CD4-positive, alpha-beta T cell (primary cell): Measurements from ENCODE around the gene GPR62. TPM values are rescaled to one million over a fixed set of nuclear protein-coding genes. Genes with fewer than 3 reads are reported as not detected.

Source experiments
- ATAC-seq: fragments of 200-7000 bp; cut with Tn5 transposase; one replicate; pipeline ENCODE4 v1.10.0; 2022; ENCODE audit warnings: mild to moderate bottlenecking; ENCODE audit not compliant: poor library complexity
- CTCF ChIA-PET: fragments of 350-600 bp; sonication (Branson Sonifier 250); formaldehyde crosslinking; loops from one replicate; lab custom pipeline; 2021; ENCODE audit warnings: antibody characterized with exemption, inconsistent platforms; lab: Charles Lee
- POLR2A ChIA-PET: fragments of 350-600 bp; sonication (Branson Sonifier 250); formaldehyde crosslinking; loops from one replicate; lab custom pipeline; 2021; ENCODE audit warnings: antibody characterized with exemption, inconsistent platforms; lab: Charles Lee
- DNase-seq, 14 experiments: peaks; one replicate each; pipeline ENCODE4 v3.0.0-alpha.2; 2013 to 2020; ENCODE audit warnings: mixed read lengths in 2 of 14
- H3K27ac ChIP-seq, 2 donors: one replicate each; pipeline versions ENCODE4 v1.5.1 to v1.7.0; 2013; ENCODE audit warnings: low read length in 2 of 2, low read depth in 1 of 2, mild to moderate bottlenecking in 1 of 2
- H3K27me3 ChIP-seq, 2 experiments: 1 replicate in 1 of 2; 2 replicates in 1 of 2; pipeline versions ENCODE4 v1.6.1 to v1.7.0; 2013; ENCODE audit warnings: low read length in 2 of 2, control low read depth in 1 of 2, mild to moderate bottlenecking in 1 of 2, moderate library complexity in 1 of 2; ENCODE audit not compliant: insufficient read depth in 2 of 2, control insufficient read depth in 1 of 2
- H3K36me3 ChIP-seq: one replicate; pipeline ENCODE4 v1.6.1; 2013; ENCODE audit warnings: low read length, control low read depth; ENCODE audit not compliant: insufficient read depth
- H3K4me1 ChIP-seq: one replicate; pipeline ENCODE4 v1.6.1; 2013; ENCODE audit warnings: low read length, control low read depth; ENCODE audit not compliant: insufficient read depth
- H3K4me3 ChIP-seq: one replicate; pipeline ENCODE4 v1.5.1; 2013; ENCODE audit warnings: mild to moderate bottlenecking, low read length, moderate library complexity
- H3K9me3 ChIP-seq, 2 experiments: 1 replicate in 1 of 2; 2 replicates in 1 of 2; pipeline versions ENCODE4 v1.6.1 to v1.7.0; 2013; ENCODE audit warnings: low read length in 2 of 2, mild to moderate bottlenecking in 2 of 2, control low read depth in 1 of 2, moderate library complexity in 1 of 2; ENCODE audit not compliant: control insufficient read depth in 1 of 2, insufficient read depth in 1 of 2
- H3K27ac Mint-ChIP-seq: one replicate; pipeline ENCODE4 v1.8.0; 2020; ENCODE audit warnings: mixed read lengths
- H3K27me3 Mint-ChIP-seq: one replicate; pipeline ENCODE4 v1.8.0; 2021; ENCODE audit warnings: mixed read lengths
- H3K36me3 Mint-ChIP-seq: one replicate; pipeline ENCODE4 v1.8.0; 2021; ENCODE audit warnings: low read depth, mixed read lengths
- H3K4me1 Mint-ChIP-seq: one replicate; pipeline ENCODE4 v1.8.0; 2021; ENCODE audit warnings: low read depth, mixed read lengths
- H3K4me3 Mint-ChIP-seq: one replicate; pipeline ENCODE4 v1.8.0; 2020; ENCODE audit warnings: mild to moderate bottlenecking, mixed read lengths
- H3K9me3 Mint-ChIP-seq: one replicate; pipeline ENCODE4 v1.8.0; 2020; ENCODE audit warnings: mixed read lengths
- CTCF ChIP-seq: fragments of 200-600 bp; IDR thresholded peaks from one replicate; pipeline ENCODE4 v1.8.0; 2022; ENCODE audit warnings: antibody characterized with exemption, mild to moderate bottlenecking
- intact Hi-C, 2 experiments: fragments of 100-400 bp; cut with DNase I in 1 of 2; cut with micrococcal nuclease in 1 of 2; formaldehyde crosslinking; loops; one replicate each; pipeline versions ENCODE4 v1.15.1 to v1.9.0; 2023 to 2025; cut with DNase I, micrococcal nuclease
- total RNA-seq, 174 experiments: library from RNA in 2 of 174; stranded (reverse) in 2 of 174; gene quantifications; one replicate each; pipeline ENCODE4 v1.2.3 and lab custom pipeline; 2021 to 2026

GPR62 gene
- total RNA-seq, 2 experiments from 2014 or later: not detected

DNA sequence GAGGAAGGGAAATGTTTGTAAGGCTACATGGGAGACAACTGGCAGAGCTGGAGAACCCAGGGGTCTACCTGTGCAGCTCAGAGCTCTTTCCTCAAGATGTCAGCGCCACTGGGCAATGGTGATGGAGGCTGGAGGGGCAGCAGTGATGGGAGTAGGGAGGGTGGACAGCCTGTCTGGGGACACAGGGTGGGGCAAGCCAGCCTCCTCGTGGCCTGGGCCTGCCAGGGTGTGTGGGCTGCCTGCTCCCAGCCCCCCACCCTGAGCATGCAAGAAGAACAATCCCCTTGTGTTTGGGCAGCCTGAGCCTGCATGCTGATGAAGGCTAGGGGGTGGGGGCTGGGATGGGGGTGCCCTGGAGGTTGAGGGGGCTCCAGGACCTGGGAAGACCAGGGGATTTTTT is 10.8 kb downstream of the GPR62 start:
- DNase-seq (no peak), ATAC-seq (no peak)
- H3K9me3 ChIP-seq: no peaks in the 10 kb centered on the region
- Mint-ChIP-seq H3K27me3 (no peaks in the 10 kb centered on the region), H3K4me1 (peaks cover 36% of the 10 kb centered on the region), H3K27ac (peak overlapping the region; percentile 62), H3K9me3 (no peaks in the 10 kb centered on the region), H3K36me3 (no peaks in the 10 kb centered on the region), H3K4me3 (peak overlapping the region; percentile 87)
- CTCF ChIA-PET: interaction anchor here (1.0 kb wide), 1 partner anchor 17 kb away, joined by 3 read pairs; no protein-coding TSS in a partner anchor
- no peak for TF ChIP-seq CTCF
- H3K27me3 ChIP-seq: peaks cover 0 to 2% of the 10 kb centered on the region in 2 experiments
- intact Hi-C loops: no loop called here
- no peak overlapping the region for H3K27ac ChIP-seq
- H3K4me1 ChIP-seq: peaks cover 26% of the 10 kb centered on the region
- no peak overlapping the region for H3K4me3 ChIP-seq
- POLR2A ChIA-PET: interaction anchor here (0.7 to 4.2 kb wide), 4 partner anchors 8 to 189 kb away, joined by 3 to 24 read pairs (median 9); partner anchors contain the start of genes ABHD14B, ACY1, PARP3 and POC1A
- no peaks in the 10 kb centered on the region for H3K36me3 ChIP-seq

DNA sequence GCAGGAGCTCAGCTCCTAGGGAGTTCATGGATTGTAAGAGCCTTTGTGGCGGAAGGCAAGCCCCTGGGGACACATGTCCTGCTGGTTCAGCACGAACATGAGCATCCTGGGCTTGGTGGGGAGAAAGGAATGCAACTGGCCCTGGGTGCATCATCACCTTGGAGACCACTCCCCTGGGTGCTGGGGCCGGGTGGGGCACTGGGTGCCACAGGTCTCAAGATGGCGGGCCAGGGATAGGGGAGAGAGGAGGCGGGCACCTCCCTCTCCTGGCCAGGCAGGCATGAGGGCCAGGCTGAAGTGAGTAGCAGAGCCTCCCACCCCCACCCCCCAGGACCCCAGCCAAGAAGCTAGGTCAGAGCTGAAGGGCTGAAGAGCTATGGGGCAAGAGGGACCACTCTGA is 11.3 kb downstream of the GPR62 start:
- Mint-ChIP-seq H3K4me1 (peaks cover 40% of the 10 kb centered on the region), H3K27me3 (no peaks in the 10 kb centered on the region), H3K36me3 (no peaks in the 10 kb centered on the region), H3K27ac (peak overlapping the region; percentile 62), H3K4me3 (peak overlapping the region; percentile 87), H3K9me3 (no peaks in the 10 kb centered on the region)
- ATAC-seq (no peak), DNase-seq (no peak)
- ChIA-PET CTCF (interaction anchor here (1.0 kb wide), 1 partner anchor 16 kb away, joined by 3 read pairs; no protein-coding TSS in a partner anchor), POLR2A (interaction anchor here (1.6 to 4.2 kb wide), 3 partner anchors 16 to 188 kb away, joined by 5 to 24 read pairs (median 13); partner anchors contain the start of genes ACY1, PARP3, POC1A and RRP9)
- TF ChIP-seq CTCF: no peak
- Histone ChIP-seq H3K4me3 (peak overlapping the region; percentile 65), H3K27ac (no peak overlapping the region), H3K9me3 (no peaks in the 10 kb centered on the region), H3K4me1 (peaks cover 26% of the 10 kb centered on the region), H3K36me3 (no peaks in the 10 kb centered on the region), H3K27me3 (peaks cover 0 to 2% of the 10 kb centered on the region in 2 experiments)
- intact Hi-C loops: no loop called here

DNA sequence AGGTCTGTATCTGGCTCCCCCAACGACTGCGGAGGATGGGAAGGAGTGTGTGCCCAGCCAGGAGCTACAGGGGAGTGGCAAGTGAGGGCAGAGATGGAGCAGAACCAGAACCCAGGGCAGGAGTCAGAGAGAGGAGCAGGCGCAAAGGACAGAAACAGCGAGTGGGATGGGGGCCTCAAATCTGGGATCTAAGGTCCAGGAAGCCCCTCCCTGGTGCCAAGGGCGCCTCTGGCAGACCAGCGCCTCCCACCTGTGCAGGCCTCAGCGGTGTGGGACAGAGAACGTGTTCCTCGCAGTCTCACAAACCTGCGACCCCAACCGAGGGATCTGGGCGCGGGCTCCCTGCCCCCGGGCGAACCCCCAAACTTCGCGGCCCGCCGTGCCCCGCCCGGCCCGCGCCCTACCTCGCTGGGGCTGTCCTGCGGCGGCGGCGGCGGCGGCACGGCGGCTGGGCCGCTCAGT is 11.8 kb downstream of the GPR62 start:
- Histone ChIP-seq H3K27ac (no peak overlapping the region), H3K4me1 (peaks cover 29% of the 10 kb centered on the region), H3K9me3 (no peaks in the 10 kb centered on the region), H3K4me3 (peak overlapping the region; percentile 65), H3K27me3 (peaks cover 0 to 2% of the 10 kb centered on the region in 2 experiments), H3K36me3 (no peaks in the 10 kb centered on the region)
- Mint-ChIP-seq H3K9me3 (no peaks in the 10 kb centered on the region), H3K4me3 (peak overlapping the region; percentile 87), H3K27ac (peak overlapping the region; percentile 62), H3K4me1 (peaks cover 40% of the 10 kb centered on the region), H3K27me3 (no peaks in the 10 kb centered on the region), H3K36me3 (no peaks in the 10 kb centered on the region)
- ATAC-seq: peak; percentile 56
- ChIA-PET POLR2A (interaction anchor here (1.5 to 4.2 kb wide), 4 partner anchors 10 to 188 kb away, joined by 3 to 24 read pairs (median 9); partner anchors contain the start of genes ACY1, PARP3, POC1A and RRP9), CTCF (interaction anchor here (1.0 kb wide), 1 partner anchor 16 kb away, joined by 3 read pairs; no protein-coding TSS in a partner anchor)
- DNase-seq: peak in 1 of 14 experiments; percentile 27
- TF ChIP-seq CTCF: no peak
- intact Hi-C loops: no loop called here
